Thyroid gland (tissue), 4 donors: Measurements from ENCODE around the gene RPL18A.

Experiments used
- CTCF ChIP-seq, 6 experiments: fragments of 200-600 bp in 3 of 6; fragments of 450-650 bp in 3 of 6; sonication (generic) in 3 of 6; IDR thresholded peaks; one replicate each; pipeline ENCODE4 v1.5.1; 2016 to 2019; ENCODE audit warnings: antibody characterized with exemption in 6 of 6, mild to moderate bottlenecking in 2 of 6, inconsistent platforms in 1 of 6, moderate library complexity in 1 of 6
- POLR2A ChIP-seq, 2 donors: fragments of 450-650 bp; IDR thresholded peaks; one replicate each; pipeline ENCODE4 v1.6.1; 2017; ENCODE audit warnings: antibody characterized with exemption in 2 of 2, mild to moderate bottlenecking in 2 of 2, moderate library complexity in 1 of 2

GRCh38 chr19:17863520-17864182, 3.9 kb downstream of the RPL18A start:
- TF ChIP-seq CTCF (IDR thresholded peaks at IDR 0.05) = no peak
- TF ChIP-seq POLR2A (IDR thresholded peaks at IDR 0.05) = no peak
